ENCODE results near the gene CASP7. TPM values are rescaled to one million over a fixed set of nuclear protein-coding genes. Genes with fewer than 3 reads are reported as not detected.

Gene CASP7
- total RNA-seq, 5 donors from 2014 or later (not counting 1 experiment from before 2014, with no cell fraction given): 9.7 to 15.9 (median 13.9) TPM

- H3K27ac Mint-ChIP-seq: no peak overlapping the region
- no peak overlapping the region for H3K4me3 ChIP-seq (ENCODE audit: control insufficient read depth in 1 of 2, extremely low read depth in 1 of 2, low read length in 1 of 2)
- no peak for ATAC-seq (replicated peaks in 1 of 4)
- H3K27me3 ChIP-seq (replicated peaks in 1 of 2; ENCODE audit: control insufficient read depth in 2 of 2, extremely low read depth in 1 of 2, insufficient read depth in 2 of 2, low read length in 1 of 2): peaks cover 0 to 10% of the 10 kb centered on the region in 2 experiments
- H3K36me3 ChIP-seq (ENCODE audit: control insufficient read depth in 2 of 2, extremely low read depth in 1 of 2, insufficient read depth in 1 of 2, low read length in 1 of 2): no peaks in the 10 kb centered on the region
- no peaks in the 10 kb centered on the region for H3K4me1 ChIP-seq (ENCODE audit: control insufficient read depth in 1 of 2, extremely low read depth in 1 of 2, insufficient read depth in 2 of 2, low read length in 2 of 2)
- H3K27ac ChIP-seq (ENCODE audit: low read length): no peak overlapping the region
- CTCF ChIA-PET: no interaction called here
- peaks cover 21 to 25% of the 10 kb centered on the region in 2 donors for H3K27me3 Mint-ChIP-seq
- H3K9me3 Mint-ChIP-seq: no peaks in the 10 kb centered on the region
- no peaks in the 10 kb centered on the region for H3K36me3 Mint-ChIP-seq
- no peak for DNase-seq
- POLR2A ChIA-PET: no interaction called here
- no peak overlapping the region for H3K4me3 Mint-ChIP-seq
- WGBS (ENCODE audit: insufficient coverage): 50% methylated on average over 3 of the region's 7 CpGs
- H3K4me1 Mint-ChIP-seq: no peaks in the 10 kb centered on the region
- H3K9me3 ChIP-seq: no peaks in the 10 kb centered on the region
Observed at GRCh38 chr10:113644185-113645120, 35.3 kb upstream of the CASP7 start.

DNA sequence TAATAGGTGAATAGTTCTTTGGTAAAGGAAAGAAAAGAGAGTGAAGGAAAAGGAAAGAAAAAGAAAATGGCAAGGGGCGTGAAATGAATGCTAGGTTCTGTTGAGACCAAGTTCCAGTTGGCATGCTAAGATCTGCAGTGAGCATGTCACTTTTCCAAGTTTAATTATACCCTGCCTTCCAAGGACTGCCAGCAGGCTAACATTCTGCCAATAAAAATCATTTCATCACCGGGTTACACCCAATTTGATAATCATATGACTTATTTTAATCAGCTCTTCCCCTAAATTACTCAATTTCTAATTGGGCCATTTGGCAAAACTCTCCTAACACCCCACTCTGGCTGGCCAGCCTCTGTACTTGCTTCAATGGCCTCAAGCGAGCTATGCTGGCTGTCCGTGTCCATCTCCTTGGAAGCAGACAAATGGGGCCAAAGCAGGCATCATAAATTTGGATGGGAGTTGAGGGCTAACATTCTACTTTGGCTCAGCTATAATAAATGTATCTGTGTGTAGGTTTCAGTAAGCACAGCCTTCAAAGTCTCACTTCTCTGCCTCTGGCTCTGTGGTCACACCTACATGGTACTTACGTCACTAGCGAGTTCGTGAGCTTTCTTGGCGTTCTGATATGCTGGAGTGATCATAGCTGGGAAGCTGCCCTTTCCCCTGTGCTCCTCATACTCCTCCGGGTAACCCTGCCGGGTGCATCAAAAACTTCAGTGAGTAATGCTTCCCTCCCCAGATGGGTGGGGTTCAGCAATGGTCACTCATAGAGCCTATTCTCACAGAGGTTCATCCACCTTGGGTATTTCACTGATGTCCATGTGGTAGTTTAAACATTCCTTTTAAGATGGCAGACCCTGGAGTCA lies 33.1 kb upstream of the CASP7 start:
- no peak overlapping the region for H3K27ac ChIP-seq (ENCODE audit: low read length)
- ATAC-seq (replicated peaks in 1 of 4) (no peak), DNase-seq (no peak)
- CTCF ChIA-PET: interaction anchor here in 1 of 2 donors (0.6 kb wide), 1 partner anchor 774 kb away, joined by 3 read pairs; no protein-coding TSS in a partner anchor
- no peaks in the 10 kb centered on the region for H3K9me3 ChIP-seq
- Mint-ChIP-seq H3K9me3 (peaks cover 0 to 4% (median 0%) of the 10 kb centered on the region in 3 donors), H3K27ac (no peak overlapping the region), H3K36me3 (no peaks in the 10 kb centered on the region), H3K4me1 (no peaks in the 10 kb centered on the region), H3K27me3 (peaks cover 18 to 20% of the 10 kb centered on the region in 2 donors), H3K4me3 (no peak overlapping the region)
- POLR2A ChIA-PET: interaction anchor here in 1 of 2 donors (0.5 kb wide), 1 partner anchor 17 kb away, joined by 3 read pairs; no protein-coding TSS in a partner anchor
- H3K4me3 ChIP-seq (ENCODE audit: control insufficient read depth in 1 of 2, extremely low read depth in 1 of 2, low read length in 1 of 2): no peak overlapping the region
- H3K4me1 ChIP-seq (ENCODE audit: control insufficient read depth in 1 of 2, extremely low read depth in 1 of 2, insufficient read depth in 2 of 2, low read length in 2 of 2): no peaks in the 10 kb centered on the region
- no peaks in the 10 kb centered on the region for H3K36me3 ChIP-seq (ENCODE audit: control insufficient read depth in 2 of 2, extremely low read depth in 1 of 2, insufficient read depth in 1 of 2, low read length in 1 of 2)
- 74% methylated on average over 6 of the region's 10 CpGs for WGBS (ENCODE audit: insufficient coverage)
- peaks cover 0 to 10% of the 10 kb centered on the region in 2 experiments for H3K27me3 ChIP-seq (replicated peaks in 1 of 2; ENCODE audit: control insufficient read depth in 2 of 2, extremely low read depth in 1 of 2, insufficient read depth in 2 of 2, low read length in 1 of 2)

GRCh38 chr10:113647812-113648211 lies 31.9 kb upstream of the CASP7 start:
- ChIA-PET POLR2A (no interaction called here), CTCF (no interaction called here)
- Histone ChIP-seq H3K4me3 (ENCODE audit: control insufficient read depth in 1 of 2, extremely low read depth in 1 of 2, low read length in 1 of 2) (no peak overlapping the region), H3K4me1 (ENCODE audit: control insufficient read depth in 1 of 2, extremely low read depth in 1 of 2, insufficient read depth in 2 of 2, low read length in 2 of 2) (no peaks in the 10 kb centered on the region), H3K27ac (ENCODE audit: low read length) (no peak overlapping the region), H3K36me3 (ENCODE audit: control insufficient read depth in 2 of 2, extremely low read depth in 1 of 2, insufficient read depth in 1 of 2, low read length in 1 of 2) (no peaks in the 10 kb centered on the region), H3K9me3 (no peaks in the 10 kb centered on the region), H3K27me3 (replicated peaks in 1 of 2; ENCODE audit: control insufficient read depth in 2 of 2, extremely low read depth in 1 of 2, insufficient read depth in 2 of 2, low read length in 1 of 2) (peaks cover 0 to 7% of the 10 kb centered on the region in 2 experiments)
- Mint-ChIP-seq H3K4me3 (no peak overlapping the region), H3K27me3 (peaks cover 16 to 17% of the 10 kb centered on the region in 2 donors), H3K4me1 (no peaks in the 10 kb centered on the region), H3K36me3 (no peaks in the 10 kb centered on the region), H3K27ac (no peak overlapping the region), H3K9me3 (peaks cover 0 to 4% (median 0%) of the 10 kb centered on the region in 3 donors)
- DNase-seq (no peak), ATAC-seq (replicated peaks in 1 of 4) (no peak)
- 79% methylated on average over 3 of the region's 3 CpGs for WGBS (ENCODE audit: insufficient coverage)

- no peaks in the 10 kb centered on the region for H3K36me3 Mint-ChIP-seq
- Histone ChIP-seq H3K9me3 (no peaks in the 10 kb centered on the region), H3K27ac (ENCODE audit: low read length) (no peak overlapping the region), H3K36me3 (ENCODE audit: control insufficient read depth in 2 of 2, extremely low read depth in 1 of 2, insufficient read depth in 1 of 2, low read length in 1 of 2) (no peaks in the 10 kb centered on the region), H3K27me3 (replicated peaks in 1 of 2; ENCODE audit: control insufficient read depth in 2 of 2, extremely low read depth in 1 of 2, insufficient read depth in 2 of 2, low read length in 1 of 2) (peaks cover 0 to 7% of the 10 kb centered on the region in 2 experiments), H3K4me3 (ENCODE audit: control insufficient read depth in 1 of 2, extremely low read depth in 1 of 2, low read length in 1 of 2) (no peak overlapping the region), H3K4me1 (ENCODE audit: control insufficient read depth in 1 of 2, extremely low read depth in 1 of 2, insufficient read depth in 2 of 2, low read length in 2 of 2) (no peaks in the 10 kb centered on the region)
- 71% methylated on average over 2 of the region's 3 CpGs for WGBS (ENCODE audit: insufficient coverage)
- peaks cover 14% of the 10 kb centered on the region in 2 donors for H3K27me3 Mint-ChIP-seq
- ChIA-PET CTCF (no interaction called here), POLR2A (no interaction called here)
- H3K9me3 Mint-ChIP-seq: peaks cover 0 to 4% (median 0%) of the 10 kb centered on the region in 3 donors
- no peak overlapping the region for H3K27ac Mint-ChIP-seq
- no peaks in the 10 kb centered on the region for H3K4me1 Mint-ChIP-seq
- ATAC-seq (replicated peaks in 1 of 4) (no peak), DNase-seq (no peak)
- no peak overlapping the region for H3K4me3 Mint-ChIP-seq
Observed at GRCh38 chr10:113648478-113648877, 31.2 kb upstream of the CASP7 start.

- H3K4me1 ChIP-seq (ENCODE audit: control insufficient read depth in 1 of 2, extremely low read depth in 1 of 2, insufficient read depth in 2 of 2, low read length in 2 of 2): no peaks in the 10 kb centered on the region
- WGBS (ENCODE audit: insufficient coverage): no CpG with 5 or more reads among the region's 2 CpGs
- H3K36me3 Mint-ChIP-seq: no peaks in the 10 kb centered on the region
Observed at GRCh38 chr10:113650172-113650571, 29.5 kb upstream of the CASP7 start.

GRCh38 chr10:113651021-113651420 lies 28.7 kb upstream of the CASP7 start:
- H3K4me3 Mint-ChIP-seq: no peak overlapping the region
- H3K27me3 ChIP-seq (replicated peaks in 1 of 2; ENCODE audit: control insufficient read depth in 2 of 2, extremely low read depth in 1 of 2, insufficient read depth in 2 of 2, low read length in 1 of 2): peaks cover 0 to 7% of the 10 kb centered on the region in 2 experiments
- ChIA-PET CTCF (interaction anchor here in 1 of 2 donors (0.5 kb wide), 1 partner anchor 13 kb away, joined by 3 read pairs; the partner anchor contains the start of gene NRAP), POLR2A (no interaction called here)
- peaks cover 0 to 4% (median 0%) of the 10 kb centered on the region in 3 donors for H3K9me3 Mint-ChIP-seq
- H3K27me3 Mint-ChIP-seq: peaks cover 25 to 26% of the 10 kb centered on the region in 2 donors
- no peak overlapping the region for H3K4me3 ChIP-seq (ENCODE audit: control insufficient read depth in 1 of 2, extremely low read depth in 1 of 2, low read length in 1 of 2)
- H3K4me1 ChIP-seq (ENCODE audit: control insufficient read depth in 1 of 2, extremely low read depth in 1 of 2, insufficient read depth in 2 of 2, low read length in 2 of 2): no peaks in the 10 kb centered on the region
- H3K27ac Mint-ChIP-seq: no peak overlapping the region
- WGBS (ENCODE audit: insufficient coverage): no CpG with 5 or more reads among the region's 2 CpGs
- ATAC-seq (replicated peaks in 1 of 4): no peak
- no peaks in the 10 kb centered on the region for H3K4me1 Mint-ChIP-seq
- no peak for DNase-seq
- H3K27ac ChIP-seq (ENCODE audit: low read length): no peak overlapping the region
- no peaks in the 10 kb centered on the region for H3K36me3 ChIP-seq (ENCODE audit: control insufficient read depth in 2 of 2, extremely low read depth in 1 of 2, insufficient read depth in 1 of 2, low read length in 1 of 2)
- no peaks in the 10 kb centered on the region for H3K36me3 Mint-ChIP-seq
- no peaks in the 10 kb centered on the region for H3K9me3 ChIP-seq

More at GRCh38 chr10:113650172-113650571, 29.5 kb upstream of the CASP7 start:
- no peak for ATAC-seq (replicated peaks in 1 of 4)
- POLR2A ChIA-PET: no interaction called here
- H3K4me3 ChIP-seq (ENCODE audit: control insufficient read depth in 1 of 2, extremely low read depth in 1 of 2, low read length in 1 of 2): no peak overlapping the region
- no peak overlapping the region for H3K27ac ChIP-seq (ENCODE audit: low read length)
- Mint-ChIP-seq H3K27ac (no peak overlapping the region), H3K4me1 (no peaks in the 10 kb centered on the region), H3K27me3 (peaks cover 25 to 26% of the 10 kb centered on the region in 2 donors), H3K4me3 (no peak overlapping the region), H3K9me3 (peaks cover 0 to 4% (median 0%) of the 10 kb centered on the region in 3 donors)
- no peak for DNase-seq
- CTCF ChIA-PET: no interaction called here
- H3K9me3 ChIP-seq: no peaks in the 10 kb centered on the region
- no peaks in the 10 kb centered on the region for H3K36me3 ChIP-seq (ENCODE audit: control insufficient read depth in 2 of 2, extremely low read depth in 1 of 2, insufficient read depth in 1 of 2, low read length in 1 of 2)
- H3K27me3 ChIP-seq (replicated peaks in 1 of 2; ENCODE audit: control insufficient read depth in 2 of 2, extremely low read depth in 1 of 2, insufficient read depth in 2 of 2, low read length in 1 of 2): peaks cover 0 to 7% of the 10 kb centered on the region in 2 experiments
